Esophagus muscularis mucosa (tissue), 4 donors: Measurements from ENCODE around the gene TRIM9.

Experiments
- EP300 ChIP-seq: sonication (generic); formaldehyde crosslinking; IDR thresholded peaks from one replicate; pipeline ENCODE4 v1.6.1; 2017; ENCODE audit warnings: antibody characterized with exemption
- POLR2A ChIP-seq: fragments of 450-650 bp; IDR thresholded peaks from one replicate; pipeline ENCODE4 v1.6.1; 2017; ENCODE audit warnings: antibody characterized with exemption, moderate library complexity, mild to moderate bottlenecking, low read depth
- TF ChIP-seq, protein P1 (sequence below), 3 experiments: fragments of 200-600 bp in 2 of 3; fragments of 450-650 bp in 1 of 3; sonication (generic) in 2 of 3; IDR thresholded peaks; one replicate each; pipeline ENCODE4 v1.5.1; 2017 to 2019; ENCODE audit warnings: antibody characterized with exemption in 3 of 3, mild to moderate bottlenecking in 2 of 3, moderate library complexity in 1 of 3

DNA sequence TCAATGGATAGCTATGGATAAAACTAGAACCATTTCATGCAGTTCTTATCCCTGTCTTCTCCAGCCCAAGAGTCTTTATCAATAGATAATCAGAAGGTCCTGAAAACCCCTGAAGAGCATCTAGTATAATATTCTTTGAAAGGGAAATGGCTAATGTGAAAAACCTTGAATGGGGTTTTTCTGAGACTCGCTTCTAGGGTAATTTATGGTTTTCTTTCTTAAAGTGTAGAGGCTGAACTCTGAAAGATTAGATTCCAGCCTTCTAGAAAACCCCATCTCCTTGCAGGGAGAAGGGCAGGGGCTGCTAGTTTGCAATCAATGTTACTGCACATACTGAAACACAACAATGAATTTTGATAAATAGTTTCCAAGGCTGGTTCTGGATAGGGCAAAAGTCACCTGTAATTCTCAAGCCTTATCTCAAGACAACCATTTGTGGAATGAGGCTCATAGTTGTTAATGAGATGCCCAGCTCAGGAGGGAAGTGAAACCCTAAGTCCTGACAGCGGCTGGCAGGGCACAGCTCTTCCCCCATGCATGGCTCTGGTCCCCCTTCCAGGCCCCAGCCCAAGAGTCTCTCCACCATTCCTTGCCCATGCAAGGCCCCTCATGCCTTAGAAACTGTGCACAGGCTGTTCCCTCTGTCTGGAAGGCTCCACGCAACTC is 116.9 kb downstream of the TRIM9 start:
- TF ChIP-seq EP300 = no peak
- TF ChIP-seq, protein P1, sequence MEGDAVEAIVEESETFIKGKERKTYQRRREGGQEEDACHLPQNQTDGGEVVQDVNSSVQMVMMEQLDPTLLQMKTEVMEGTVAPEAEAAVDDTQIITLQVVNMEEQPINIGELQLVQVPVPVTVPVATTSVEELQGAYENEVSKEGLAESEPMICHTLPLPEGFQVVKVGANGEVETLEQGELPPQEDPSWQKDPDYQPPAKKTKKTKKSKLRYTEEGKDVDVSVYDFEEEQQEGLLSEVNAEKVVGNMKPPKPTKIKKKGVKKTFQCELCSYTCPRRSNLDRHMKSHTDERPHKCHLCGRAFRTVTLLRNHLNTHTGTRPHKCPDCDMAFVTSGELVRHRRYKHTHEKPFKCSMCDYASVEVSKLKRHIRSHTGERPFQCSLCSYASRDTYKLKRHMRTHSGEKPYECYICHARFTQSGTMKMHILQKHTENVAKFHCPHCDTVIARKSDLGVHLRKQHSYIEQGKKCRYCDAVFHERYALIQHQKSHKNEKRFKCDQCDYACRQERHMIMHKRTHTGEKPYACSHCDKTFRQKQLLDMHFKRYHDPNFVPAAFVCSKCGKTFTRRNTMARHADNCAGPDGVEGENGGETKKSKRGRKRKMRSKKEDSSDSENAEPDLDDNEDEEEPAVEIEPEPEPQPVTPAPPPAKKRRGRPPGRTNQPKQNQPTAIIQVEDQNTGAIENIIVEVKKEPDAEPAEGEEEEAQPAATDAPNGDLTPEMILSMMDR (IDR thresholded peaks at IDR 0.05) = no peak
- no peak for TF ChIP-seq POLR2A
